H9 (cell line): ENCODE results near the gene DMWD. TPM values are rescaled to one million over a fixed set of nuclear protein-coding genes. Genes with fewer than 3 reads are reported as not detected.

Source experiments
- DNase-seq: peaks from one replicate; pipeline ENCODE4 v3.0.0-alpha.2; 2017
- H2AFZ ChIP-seq: one replicate; pipeline ENCODE4 v1.6.1; 2013; ENCODE audit warnings: mild to moderate bottlenecking, low read length, control low read depth, moderate library complexity
- H2AK5ac ChIP-seq: 2 replicates; pipeline ENCODE4 v1.6.1; 2013; ENCODE audit warnings: low read length, control low read depth, mixed read lengths; ENCODE audit not compliant: insufficient read length
- H2BK120ac ChIP-seq: one replicate; pipeline ENCODE4 v1.6.1; 2013; ENCODE audit warnings: low read depth, mild to moderate bottlenecking, low read length, control low read depth, inconsistent platforms; ENCODE audit not compliant: poor library complexity, severe bottlenecking
- H2BK12ac ChIP-seq: 2 replicates; pipeline ENCODE4 v1.6.1; 2013; ENCODE audit warnings: low read length, control low read depth, mixed read lengths, low read depth; ENCODE audit not compliant: insufficient read length
- H2BK15ac ChIP-seq: 2 replicates; pipeline ENCODE4 v1.6.1; 2013; ENCODE audit warnings: low read depth, low read length, control low read depth
- H2BK20ac ChIP-seq: one replicate; pipeline ENCODE4 v1.6.1; 2013; ENCODE audit warnings: low read depth, mild to moderate bottlenecking, low read length, control low read depth, inconsistent platforms; ENCODE audit not compliant: poor library complexity, severe bottlenecking
- H2BK5ac ChIP-seq: 2 replicates; pipeline ENCODE4 v1.6.1; 2013; ENCODE audit warnings: low read length, control low read depth, mixed read lengths; ENCODE audit not compliant: insufficient read length
- H3K14ac ChIP-seq: 2 replicates; pipeline ENCODE4 v1.6.1; 2013; ENCODE audit warnings: low read length, control low read depth; ENCODE audit not compliant: insufficient read depth
- H3K18ac ChIP-seq: 2 replicates; pipeline ENCODE4 v1.6.1; 2013; ENCODE audit warnings: low read depth, mild to moderate bottlenecking, mixed read lengths, low read length, control low read depth; ENCODE audit not compliant: insufficient read length
- H3K23ac ChIP-seq: 2 replicates; pipeline ENCODE4 v1.6.1; 2013; ENCODE audit warnings: low read length, control low read depth, mixed read lengths, low read depth; ENCODE audit not compliant: insufficient read length
- H3K23me2 ChIP-seq: 2 replicates; pipeline ENCODE4 v1.6.1; 2013; ENCODE audit warnings: low read depth, mild to moderate bottlenecking, mixed read lengths, low read length, control low read depth; ENCODE audit not compliant: insufficient read length, poor library complexity, severe bottlenecking
- H3K27ac ChIP-seq: 2 replicates; pipeline ENCODE4 v1.5.1; 2013; ENCODE audit warnings: low read length, control low read depth, mixed read lengths, low read depth; ENCODE audit not compliant: insufficient read length
- H3K27me3 ChIP-seq: 2 replicates; pipeline ENCODE4 v1.6.1; 2013; ENCODE audit warnings: low read length, control low read depth, inconsistent platforms; ENCODE audit not compliant: insufficient read depth
- H3K4ac ChIP-seq: 2 replicates; pipeline ENCODE4 v1.6.1; 2013; ENCODE audit warnings: low read depth, mild to moderate bottlenecking, control low read depth, inconsistent platforms, low read length, moderate library complexity
- H3K4me1 ChIP-seq: 2 replicates; pipeline ENCODE4 v1.6.1; 2013; ENCODE audit warnings: low read length, control low read depth, inconsistent platforms; ENCODE audit not compliant: insufficient read depth
- H3K4me2 ChIP-seq: 2 replicates; pipeline ENCODE4 v1.6.1; 2013; ENCODE audit warnings: low read length, control low read depth, mixed read lengths; ENCODE audit not compliant: insufficient read length, insufficient read depth
- H3K56ac ChIP-seq: 2 replicates; pipeline ENCODE4 v1.6.1; 2013; ENCODE audit warnings: low read depth, mild to moderate bottlenecking, mixed read lengths, low read length, control low read depth; ENCODE audit not compliant: insufficient read length
- H3K79me1 ChIP-seq: 2 replicates; pipeline ENCODE4 v1.6.1; 2013; ENCODE audit warnings: low read depth, mild to moderate bottlenecking, moderate library complexity, low read length, control low read depth, inconsistent platforms; ENCODE audit not compliant: insufficient read depth, poor library complexity, severe bottlenecking
- H3K79me2 ChIP-seq: 2 replicates; pipeline ENCODE4 v1.6.1; 2013; ENCODE audit warnings: low read length, control low read depth, inconsistent platforms; ENCODE audit not compliant: insufficient read depth
- H3K9ac ChIP-seq: 2 replicates; pipeline ENCODE4 v1.6.1; 2013; ENCODE audit warnings: low read length, control low read depth, mixed read lengths; ENCODE audit not compliant: insufficient read length; ENCODE audit errors: extremely low read depth
- H3K9me3 ChIP-seq: one replicate; pipeline ENCODE4 v1.6.1; 2013; ENCODE audit warnings: low read depth, low read length, inconsistent platforms; ENCODE audit not compliant: control insufficient read depth
- H3T11ph ChIP-seq: one replicate; pipeline ENCODE4 v1.6.1; 2013; ENCODE audit warnings: mild to moderate bottlenecking, low read length, control low read depth, inconsistent platforms
- H4K20me1 ChIP-seq: one replicate; pipeline ENCODE4 v1.6.1; 2013; ENCODE audit not compliant: control insufficient read depth, insufficient read length, insufficient read depth
- H4K5ac ChIP-seq: 2 replicates; pipeline ENCODE4 v1.6.1; 2013; ENCODE audit warnings: low read depth, mild to moderate bottlenecking, mixed read lengths, low read length, control low read depth; ENCODE audit not compliant: insufficient read length
- H4K8ac ChIP-seq: replicated peaks from 2 replicates; pipeline ENCODE4 v1.6.1; 2013; ENCODE audit warnings: low read length, control low read depth, mixed read lengths, low read depth; ENCODE audit not compliant: insufficient read length
- H4K91ac ChIP-seq: 2 replicates; pipeline ENCODE4 v1.6.1; 2013; ENCODE audit warnings: low read depth, mild to moderate bottlenecking, moderate library complexity, mixed read lengths, low read length, control low read depth; ENCODE audit not compliant: insufficient read length
- H3K27ac Mint-ChIP-seq, 3 experiments: 2 replicates in 2 of 3; 3 replicates in 1 of 3; pipeline ENCODE4 v1.8.0; 2020 to 2021; ENCODE audit warnings: mixed read lengths in 3 of 3, mild to moderate bottlenecking in 1 of 3, moderate library complexity in 1 of 3
- H3K27me3 Mint-ChIP-seq: 2 replicates; pipeline ENCODE4 v1.8.0; 2021; ENCODE audit warnings: low read depth, mild to moderate bottlenecking, moderate library complexity, mixed read lengths
- H3K36me3 Mint-ChIP-seq, 3 experiments: 2 replicates in 2 of 3; 3 replicates in 1 of 3; pipeline ENCODE4 v1.8.0; 2020 to 2021; ENCODE audit warnings: low read depth in 3 of 3, mixed read lengths in 3 of 3; ENCODE audit not compliant: insufficient read depth in 1 of 3
- H3K4me1 Mint-ChIP-seq, 2 experiments: 2 replicates each; pipeline ENCODE4 v1.8.0; 2020; ENCODE audit warnings: mixed read lengths in 2 of 2
- H3K4me3 Mint-ChIP-seq, 2 experiments: 2 replicates in 1 of 2; 3 replicates in 1 of 2; pipeline ENCODE4 v1.8.0; 2020 to 2021; ENCODE audit warnings: mild to moderate bottlenecking in 2 of 2, mixed read lengths in 2 of 2, moderate library complexity in 1 of 2
- H3K9me3 Mint-ChIP-seq, 2 experiments: 2 replicates in 1 of 2; 3 replicates in 1 of 2; pipeline ENCODE4 v1.8.0; 2020; ENCODE audit warnings: mild to moderate bottlenecking in 2 of 2, mixed read lengths in 2 of 2, moderate library complexity in 1 of 2
- WGBS: extraction: QIAGEN DNeasy Blood & Tissue Kit; methylation state at CpG from one replicate; pipeline ENCODE4 v1.1.7; 2013; ENCODE audit warnings: missing lambda C conversion rate, low lambda C conversion rate, mixed read lengths; ENCODE audit not compliant: insufficient read length; ENCODE audit errors: extremely low coverage; 5-methylcytosine and 5-hydroxymethylcytosine counted together
- total RNA-seq: library from RNA; stranded (reverse); gene quantifications from 2 replicates; pipeline ENCODE4 v1.2.1, GENCODE V29; 2021
- TF ChIP-seq, protein P1 (sequence below): fragments of 200-600 bp; sonication (generic); conservative IDR thresholded peaks from 3 replicates; pipeline ENCODE4 v1.8.0; 2021; ENCODE audit warnings: antibody characterized with exemption, mild to moderate bottlenecking

DMWD gene
- total RNA-seq, 1 experiment from 2014 or later = 75.1 TPM

DNA sequence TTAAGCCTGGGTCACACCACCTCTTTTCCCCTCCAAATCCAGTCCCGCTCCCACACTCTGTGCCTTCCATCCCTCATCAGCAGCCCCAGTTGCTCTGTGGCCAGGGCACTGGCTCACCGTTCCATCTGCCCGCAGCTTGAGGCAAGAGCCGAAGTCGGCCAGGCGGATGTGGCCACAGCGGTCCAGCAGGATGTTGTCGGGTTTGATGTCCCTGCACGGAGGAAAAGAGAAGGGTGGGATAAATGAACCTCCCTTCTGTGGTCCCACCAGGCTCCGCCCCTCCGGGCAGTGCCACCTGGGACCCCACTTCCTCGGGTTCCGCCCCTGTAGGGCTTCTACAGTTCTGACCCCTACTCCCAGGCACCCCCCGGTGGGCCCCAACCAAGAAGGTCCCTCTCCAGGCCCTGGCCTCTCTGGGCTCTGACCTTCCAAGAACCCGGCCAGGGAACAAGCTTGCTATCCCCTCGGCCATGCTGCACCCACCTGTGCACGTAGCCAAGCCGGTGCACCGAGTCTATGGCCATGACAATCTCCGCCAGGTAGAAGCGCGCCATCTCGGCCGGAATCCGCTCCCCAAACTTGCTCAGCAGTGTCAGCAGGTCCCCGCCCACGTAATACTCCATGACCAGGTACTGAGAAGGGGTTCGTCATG, 14.5 kb downstream of the DMWD start:
- no peak overlapping the region for H2BK120ac ChIP-seq
- no peaks in the 10 kb centered on the region for H4K20me1 ChIP-seq
- H4K8ac ChIP-seq = no peak overlapping the region
- no peak overlapping the region for H2BK5ac ChIP-seq
- H2AFZ ChIP-seq = no peak overlapping the region
- no peak overlapping the region for H2BK20ac ChIP-seq
- H3K18ac ChIP-seq = no peak overlapping the region
- H3K23me2 ChIP-seq = peaks cover 6% of the 10 kb centered on the region
- H3K9me3 ChIP-seq = no peaks in the 10 kb centered on the region
- no peak overlapping the region for H2BK15ac ChIP-seq
- WGBS = no CpG with 5 or more reads among the region's 28 CpGs
- H3K56ac ChIP-seq = no peak overlapping the region
- Mint-ChIP-seq H3K9me3 (no peaks in the 10 kb centered on the region), H3K36me3 (peaks cover 15 to 46% (median 37%) of the 10 kb centered on the region in 3 experiments; a peak in 6 of 7 replicates), H3K4me1 (peaks cover 24 to 36% of the 10 kb centered on the region in 2 experiments), H3K27ac (no peak overlapping the region), H3K4me3 (peak overlapping the region in 1 of 2 experiments; percentile 80; a peak in 2 of 5 replicates), H3K27me3 (peaks cover 18% of the 10 kb centered on the region)
- no peak overlapping the region for H4K91ac ChIP-seq
- no peak overlapping the region for H3T11ph ChIP-seq
- H3K79me2 ChIP-seq = no peaks in the 10 kb centered on the region
- no peak overlapping the region for H2BK12ac ChIP-seq
- TF ChIP-seq, protein P1, sequence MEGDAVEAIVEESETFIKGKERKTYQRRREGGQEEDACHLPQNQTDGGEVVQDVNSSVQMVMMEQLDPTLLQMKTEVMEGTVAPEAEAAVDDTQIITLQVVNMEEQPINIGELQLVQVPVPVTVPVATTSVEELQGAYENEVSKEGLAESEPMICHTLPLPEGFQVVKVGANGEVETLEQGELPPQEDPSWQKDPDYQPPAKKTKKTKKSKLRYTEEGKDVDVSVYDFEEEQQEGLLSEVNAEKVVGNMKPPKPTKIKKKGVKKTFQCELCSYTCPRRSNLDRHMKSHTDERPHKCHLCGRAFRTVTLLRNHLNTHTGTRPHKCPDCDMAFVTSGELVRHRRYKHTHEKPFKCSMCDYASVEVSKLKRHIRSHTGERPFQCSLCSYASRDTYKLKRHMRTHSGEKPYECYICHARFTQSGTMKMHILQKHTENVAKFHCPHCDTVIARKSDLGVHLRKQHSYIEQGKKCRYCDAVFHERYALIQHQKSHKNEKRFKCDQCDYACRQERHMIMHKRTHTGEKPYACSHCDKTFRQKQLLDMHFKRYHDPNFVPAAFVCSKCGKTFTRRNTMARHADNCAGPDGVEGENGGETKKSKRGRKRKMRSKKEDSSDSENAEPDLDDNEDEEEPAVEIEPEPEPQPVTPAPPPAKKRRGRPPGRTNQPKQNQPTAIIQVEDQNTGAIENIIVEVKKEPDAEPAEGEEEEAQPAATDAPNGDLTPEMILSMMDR = no peak
- H3K23ac ChIP-seq = no peak overlapping the region
- H3K4me2 ChIP-seq = no peak overlapping the region
- H2AK5ac ChIP-seq = no peak overlapping the region
- H3K9ac ChIP-seq = no peak overlapping the region
- no peak overlapping the region for H3K4ac ChIP-seq
- no peaks in the 10 kb centered on the region for H3K79me1 ChIP-seq
- no peak overlapping the region for H3K27ac ChIP-seq
- H3K14ac ChIP-seq = no peak overlapping the region
- no peak overlapping the region for H4K5ac ChIP-seq
- H3K27me3 ChIP-seq = no peaks in the 10 kb centered on the region; the same call in 1 of the 2 replicates
- no peak for DNase-seq
- H3K4me1 ChIP-seq = peaks cover 3% of the 10 kb centered on the region; the same call in 1 of the 2 replicates
